ENCODE results near the gene GDF11.

The GDF11 gene

DNA sequence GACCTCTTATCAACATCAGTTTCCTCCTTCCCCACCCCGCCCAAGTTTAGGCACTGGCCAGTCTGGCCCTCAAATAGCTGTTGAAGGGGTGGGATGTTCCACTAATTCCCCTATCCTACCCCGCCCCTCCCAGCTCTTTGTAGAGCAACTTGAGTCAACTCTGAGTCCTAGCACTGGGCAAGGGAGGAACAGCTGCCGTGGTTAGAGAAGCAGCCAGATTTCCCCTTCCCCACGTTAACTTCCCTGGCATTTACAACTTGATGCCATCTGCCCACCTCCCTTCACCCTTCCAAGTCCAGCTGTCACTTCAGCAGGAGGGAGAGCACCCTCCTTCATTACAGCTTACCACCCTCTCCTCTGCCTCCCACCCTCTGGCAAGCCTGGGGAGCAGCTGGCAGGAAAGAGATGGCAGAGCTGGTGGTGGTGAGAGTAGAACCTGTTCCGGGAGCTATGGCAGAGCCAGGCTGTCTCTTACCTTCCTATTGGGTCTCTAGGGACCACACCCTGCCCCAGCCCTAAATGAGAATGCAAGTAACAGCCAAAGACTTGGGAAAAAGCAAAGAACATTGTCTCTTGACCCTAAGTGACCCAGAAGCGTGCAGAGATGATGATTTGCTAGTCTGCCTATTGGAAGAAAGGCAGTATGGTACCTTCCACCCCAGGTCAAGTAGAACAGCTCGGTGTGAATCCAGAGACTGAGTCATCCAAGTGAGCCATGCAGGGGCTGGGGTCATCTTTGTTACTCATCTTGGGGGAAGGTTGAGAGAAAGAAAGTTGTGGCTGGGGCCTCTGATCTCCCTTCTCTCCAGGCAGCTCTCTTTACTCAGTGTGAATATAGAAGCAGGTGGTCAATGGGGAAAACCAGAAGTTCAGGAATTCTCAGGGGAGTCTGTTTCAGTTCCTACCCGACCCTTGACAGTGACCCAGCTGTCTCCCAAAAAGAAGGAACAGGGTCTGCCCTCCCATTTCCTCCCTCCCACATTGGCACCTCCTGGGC lies 25.6 kb upstream of the GDF11 start:
- Histone ChIP-seq H3K27me3 (ENCODE audit: control insufficient read depth, low read length) (peaks cover 5% of the 10 kb centered on the region), H3F3A (ENCODE audit: control insufficient read depth, insufficient read depth) (peaks cover 3% of the 10 kb centered on the region; the same call in 1 of the 2 replicates), H3K4me1 (ENCODE audit: control insufficient read depth, low read length) (peaks cover 30% of the 10 kb centered on the region), H3K4me2 (ENCODE audit: low read length) (peak overlapping the region; percentile 89), H3K4me3 (ENCODE audit: low read length) (peak overlapping the region; percentile 92), H3K9me3 (ENCODE audit: control insufficient read depth, insufficient read depth, low read length) (no peaks in the 10 kb centered on the region), H3K27ac (ENCODE audit: low read depth, low read length) (peak overlapping the region; percentile 77), H3K36me3 (ENCODE audit: control insufficient read depth, low read length) (peaks cover 16% of the 10 kb centered on the region; the same call in 1 of the 2 replicates), H3K9me2 (replicated peaks; ENCODE audit: control insufficient read depth, low read length) (no peaks in the 10 kb centered on the region), H4K20me1 (ENCODE audit: control insufficient read depth, insufficient read depth, low read depth, low read length) (no peaks in the 10 kb centered on the region), H3K79me2 (ENCODE audit: control insufficient read depth, low read length) (peaks cover 19% of the 10 kb centered on the region)
- TF ChIP-seq, protein P1, sequence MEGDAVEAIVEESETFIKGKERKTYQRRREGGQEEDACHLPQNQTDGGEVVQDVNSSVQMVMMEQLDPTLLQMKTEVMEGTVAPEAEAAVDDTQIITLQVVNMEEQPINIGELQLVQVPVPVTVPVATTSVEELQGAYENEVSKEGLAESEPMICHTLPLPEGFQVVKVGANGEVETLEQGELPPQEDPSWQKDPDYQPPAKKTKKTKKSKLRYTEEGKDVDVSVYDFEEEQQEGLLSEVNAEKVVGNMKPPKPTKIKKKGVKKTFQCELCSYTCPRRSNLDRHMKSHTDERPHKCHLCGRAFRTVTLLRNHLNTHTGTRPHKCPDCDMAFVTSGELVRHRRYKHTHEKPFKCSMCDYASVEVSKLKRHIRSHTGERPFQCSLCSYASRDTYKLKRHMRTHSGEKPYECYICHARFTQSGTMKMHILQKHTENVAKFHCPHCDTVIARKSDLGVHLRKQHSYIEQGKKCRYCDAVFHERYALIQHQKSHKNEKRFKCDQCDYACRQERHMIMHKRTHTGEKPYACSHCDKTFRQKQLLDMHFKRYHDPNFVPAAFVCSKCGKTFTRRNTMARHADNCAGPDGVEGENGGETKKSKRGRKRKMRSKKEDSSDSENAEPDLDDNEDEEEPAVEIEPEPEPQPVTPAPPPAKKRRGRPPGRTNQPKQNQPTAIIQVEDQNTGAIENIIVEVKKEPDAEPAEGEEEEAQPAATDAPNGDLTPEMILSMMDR (IDR thresholded peaks at IDR 0.05; ENCODE audit: low read depth, low read length, poor library complexity, severe bottlenecking), result no peak
- no peak for TF ChIP-seq EZH2phosphoT487 (IDR thresholded peaks at IDR 0.05; ENCODE audit: borderline replicate concordance, low read length)

- Histone ChIP-seq H3K4me1 (ENCODE audit: control insufficient read depth, low read length) (peaks cover 30% of the 10 kb centered on the region), H3K9me2 (replicated peaks; ENCODE audit: control insufficient read depth, low read length) (no peaks in the 10 kb centered on the region), H3F3A (ENCODE audit: control insufficient read depth, insufficient read depth) (peaks cover 3% of the 10 kb centered on the region; the same call in 1 of the 2 replicates), H3K4me2 (ENCODE audit: low read length) (peak overlapping the region; percentile 89), H3K27ac (ENCODE audit: low read depth, low read length) (no peak overlapping the region), H3K36me3 (ENCODE audit: control insufficient read depth, low read length) (peaks cover 16% of the 10 kb centered on the region; the same call in 1 of the 2 replicates), H3K4me3 (ENCODE audit: low read length) (peak overlapping the region; percentile 92; the same call in 1 of the 2 replicates), H3K27me3 (ENCODE audit: control insufficient read depth, low read length) (no peaks in the 10 kb centered on the region), H3K79me2 (ENCODE audit: control insufficient read depth, low read length) (peaks cover 19% of the 10 kb centered on the region), H3K9me3 (ENCODE audit: control insufficient read depth, insufficient read depth, low read length) (no peaks in the 10 kb centered on the region), H4K20me1 (ENCODE audit: control insufficient read depth, insufficient read depth, low read depth, low read length) (no peaks in the 10 kb centered on the region)
- TF ChIP-seq EZH2phosphoT487 (IDR thresholded peaks at IDR 0.05; ENCODE audit: borderline replicate concordance, low read length), result no peak
- TF ChIP-seq, protein P1 (IDR thresholded peaks at IDR 0.05; ENCODE audit: low read depth, low read length, poor library complexity, severe bottlenecking), result no peak
These were observed 24.9 kb upstream of the GDF11 start for GRCh38 chr12:55718015-55718414.

DNA sequence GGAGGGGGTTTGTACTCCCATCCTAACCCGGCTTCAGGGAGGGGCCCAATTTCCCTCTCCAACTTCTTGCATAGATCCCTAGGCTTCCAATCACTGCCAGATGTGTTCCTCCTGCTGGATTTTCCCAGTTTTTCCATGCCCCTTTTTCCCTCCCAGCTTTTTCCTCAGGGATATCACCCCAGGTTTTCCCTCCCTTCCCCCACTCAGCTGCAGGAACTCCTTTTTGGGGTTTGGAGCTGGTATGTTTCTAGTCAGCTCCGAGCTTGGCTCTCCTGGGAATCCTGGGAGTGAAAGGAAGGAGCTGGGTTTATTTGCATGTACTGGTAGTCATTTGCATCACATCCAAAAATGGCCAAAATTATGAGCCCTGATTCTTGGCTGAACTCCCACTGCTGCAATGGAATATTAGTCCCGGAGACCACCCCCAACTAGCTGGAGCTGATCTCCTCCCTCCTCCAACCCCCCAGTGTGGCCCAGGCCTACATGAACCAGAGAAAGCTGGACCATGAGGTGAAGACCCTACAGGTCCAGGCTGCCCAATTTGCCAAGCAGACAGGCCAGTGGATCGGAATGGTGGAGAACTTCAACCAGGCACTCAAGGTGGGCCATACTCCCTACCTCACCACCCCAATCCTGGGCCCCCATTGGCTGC lies 24.2 kb upstream of the GDF11 start:
- peaks cover 3% of the 10 kb centered on the region; the same call in 1 of the 2 replicates for H3F3A ChIP-seq (ENCODE audit: control insufficient read depth, insufficient read depth)
- TF ChIP-seq, protein P1 (IDR thresholded peaks at IDR 0.05; ENCODE audit: low read depth, low read length, poor library complexity, severe bottlenecking), result no peak
- TF ChIP-seq EZH2phosphoT487 (IDR thresholded peaks at IDR 0.05; ENCODE audit: borderline replicate concordance, low read length), result no peak
- H3K79me2 ChIP-seq (ENCODE audit: control insufficient read depth, low read length), result peaks cover 19% of the 10 kb centered on the region
- H3K4me3 ChIP-seq (ENCODE audit: low read length), result no peak overlapping the region
- H3K9me3 ChIP-seq (ENCODE audit: control insufficient read depth, insufficient read depth, low read length), result no peaks in the 10 kb centered on the region
- H4K20me1 ChIP-seq (ENCODE audit: control insufficient read depth, insufficient read depth, low read depth, low read length), result no peaks in the 10 kb centered on the region
- no peak overlapping the region for H3K27ac ChIP-seq (ENCODE audit: low read depth, low read length)
- H3K9me2 ChIP-seq (replicated peaks; ENCODE audit: control insufficient read depth, low read length), result no peaks in the 10 kb centered on the region
- peaks cover 18% of the 10 kb centered on the region for H3K36me3 ChIP-seq (ENCODE audit: control insufficient read depth, low read length)
- peaks cover 30% of the 10 kb centered on the region for H3K4me1 ChIP-seq (ENCODE audit: control insufficient read depth, low read length)
- H3K4me2 ChIP-seq (ENCODE audit: low read length), result no peak overlapping the region
- no peaks in the 10 kb centered on the region for H3K27me3 ChIP-seq (ENCODE audit: control insufficient read depth, low read length)

Data from DOHH2 (cell line).